HG03469 (cell line): ENCODE measurements around the gene TEX44.
"Not testable (repeated sequence)": the region's sequence is repeated elsewhere in the genome, so short reads cannot be mapped to it uniquely, and the experiment has no call there.

Source experiments
- ATAC-seq: cut with Tn5 transposase; IDR thresholded peaks from one replicate; pipeline ENCODE4 v1.9.1; 2021; ENCODE audit warnings: mild to moderate bottlenecking, moderate library complexity, moderate number of reproducible peaks; ENCODE audit not compliant: unreplicated experiment

TEX44 gene

DNA sequence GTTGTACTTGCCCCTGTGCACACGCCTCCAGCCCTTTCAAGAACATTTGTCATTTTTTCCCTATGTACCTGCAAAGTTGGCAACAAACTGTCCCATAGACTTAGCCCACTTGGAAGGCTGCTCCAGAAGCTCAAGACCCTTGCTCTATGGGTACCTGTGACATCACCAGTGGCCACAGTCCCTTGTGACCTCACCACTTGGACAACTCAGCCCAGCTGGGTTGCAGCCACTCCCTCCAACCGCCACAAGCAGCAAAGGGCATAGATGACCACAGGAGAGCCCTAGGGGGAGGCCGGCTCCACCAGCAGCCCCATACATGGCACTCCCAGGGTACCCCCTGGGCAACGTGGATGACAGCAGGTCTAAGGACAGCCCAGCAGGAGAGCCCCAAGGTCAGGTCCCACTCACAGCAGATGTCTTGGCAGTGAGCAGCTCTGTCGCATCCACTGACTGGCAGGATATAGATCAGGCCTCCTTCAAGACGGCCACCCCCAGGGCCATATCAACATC is at the start of gene TEX44:
TEX44 (plus strand) TSS at position 229 of the 510 bp plus-strand sequence; CDS start at position 317, 88 bp downstream.
- no peak for ATAC-seq

DNA sequence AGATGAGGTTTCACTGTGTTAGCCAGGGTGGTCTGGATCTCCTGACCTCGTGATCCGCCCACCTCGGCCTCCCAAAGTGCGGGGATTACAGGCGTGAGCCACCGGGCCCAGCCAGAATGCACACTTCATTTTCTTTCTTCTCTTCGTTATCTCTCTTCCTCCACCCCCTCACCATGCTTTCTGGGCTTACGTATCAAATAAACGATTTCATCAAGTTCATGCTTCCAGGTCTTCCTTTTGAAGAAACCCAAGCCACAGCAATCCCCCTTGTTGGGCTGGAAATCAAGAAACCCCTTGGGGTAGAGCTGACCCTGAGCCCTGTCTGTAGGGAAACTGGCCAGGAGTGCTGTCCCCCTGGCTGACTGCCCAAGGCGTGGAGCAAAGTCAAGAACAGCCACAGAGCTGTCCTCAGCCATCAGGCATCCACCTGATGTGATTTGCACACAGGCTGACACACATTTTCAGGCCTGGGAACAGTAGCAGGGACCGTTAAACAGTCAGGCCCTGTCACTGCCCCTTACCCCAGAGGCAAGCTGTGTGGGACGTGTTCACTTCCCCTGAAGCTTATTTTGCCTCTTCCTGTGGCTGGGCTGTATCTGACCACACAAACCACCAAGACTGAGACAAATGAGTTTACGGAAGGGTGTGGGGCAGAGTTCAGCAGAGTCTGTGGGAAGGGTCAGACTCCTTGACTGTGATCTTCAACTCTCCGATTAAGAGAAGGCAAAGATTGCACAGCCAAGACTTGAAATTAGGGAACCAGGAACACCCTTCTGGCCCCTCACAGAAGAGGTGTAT is 47.4 kb upstream of the TEX44 start:
- peak; percentile 97 for ATAC-seq

DNA sequence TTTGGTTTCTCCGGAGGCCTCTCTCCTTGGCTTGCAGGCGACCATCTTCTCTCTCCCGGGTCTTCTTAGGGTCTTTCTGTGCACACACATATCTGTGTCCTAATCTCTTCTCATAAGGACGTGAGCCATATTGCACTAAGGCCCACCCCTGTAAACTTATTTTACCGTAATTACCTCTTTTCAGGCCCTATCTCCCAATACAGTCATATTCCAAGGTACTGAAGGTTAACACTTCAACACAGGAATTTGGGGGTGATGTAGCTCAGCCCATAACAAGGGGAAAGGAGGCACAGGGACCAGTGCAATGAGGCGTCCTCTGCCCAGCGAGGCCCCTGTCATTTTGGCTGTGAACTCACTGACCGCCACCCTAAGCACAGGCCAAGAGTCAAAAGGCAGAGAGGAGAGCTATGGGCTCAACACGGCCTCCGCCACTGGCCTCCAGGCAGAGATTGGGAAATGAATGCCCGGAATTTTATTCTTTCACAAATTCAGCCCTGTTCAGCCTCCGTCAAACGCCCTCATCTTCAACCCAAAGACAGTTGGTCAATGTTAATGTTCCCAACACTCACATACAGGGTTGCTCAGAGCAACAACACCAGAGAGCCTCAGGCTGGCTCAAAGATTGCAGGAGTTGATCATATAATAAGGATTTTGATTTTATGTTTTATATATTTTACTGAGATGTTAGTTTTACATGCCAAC is 46.5 kb upstream of the TEX44 start:
- no peak for ATAC-seq

DNA sequence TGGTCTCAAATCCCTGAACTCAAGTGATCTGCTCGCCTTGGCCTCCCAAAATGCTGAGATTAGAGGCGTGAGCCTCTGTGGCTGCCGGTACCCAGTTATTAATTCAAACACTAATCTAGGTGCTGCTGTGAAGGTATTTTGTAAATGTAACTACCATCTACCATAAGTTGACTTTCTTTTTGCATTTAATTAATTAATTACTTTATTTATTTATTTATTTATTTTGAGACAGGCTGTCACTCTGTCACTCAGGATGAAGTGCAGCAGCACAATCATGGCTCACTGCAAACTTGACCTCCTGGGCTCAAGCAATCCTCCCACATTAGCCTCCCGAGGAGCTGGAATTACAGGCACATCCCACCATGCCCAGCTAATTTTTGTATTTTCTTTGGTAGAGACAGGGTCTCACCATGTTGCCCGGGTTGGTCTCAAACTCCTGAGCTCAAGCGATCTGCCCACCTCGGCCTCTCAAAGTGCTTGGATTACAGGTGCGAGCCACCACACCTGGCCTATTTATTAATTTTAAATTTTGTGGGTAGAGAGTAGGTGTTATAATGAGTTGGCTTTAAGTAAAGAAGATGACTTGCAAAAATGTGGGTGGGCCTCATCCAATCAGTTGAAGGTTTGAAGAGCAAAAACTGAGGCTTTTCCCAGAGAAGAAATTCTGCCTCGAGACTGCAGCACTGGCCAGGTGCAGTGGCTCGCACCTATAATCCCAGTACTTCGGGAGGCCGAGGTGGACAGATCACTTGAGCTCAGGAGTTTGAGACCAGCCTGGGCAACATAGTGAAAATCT is 45.2 kb upstream of the TEX44 start:
- no peak for ATAC-seq

DNA sequence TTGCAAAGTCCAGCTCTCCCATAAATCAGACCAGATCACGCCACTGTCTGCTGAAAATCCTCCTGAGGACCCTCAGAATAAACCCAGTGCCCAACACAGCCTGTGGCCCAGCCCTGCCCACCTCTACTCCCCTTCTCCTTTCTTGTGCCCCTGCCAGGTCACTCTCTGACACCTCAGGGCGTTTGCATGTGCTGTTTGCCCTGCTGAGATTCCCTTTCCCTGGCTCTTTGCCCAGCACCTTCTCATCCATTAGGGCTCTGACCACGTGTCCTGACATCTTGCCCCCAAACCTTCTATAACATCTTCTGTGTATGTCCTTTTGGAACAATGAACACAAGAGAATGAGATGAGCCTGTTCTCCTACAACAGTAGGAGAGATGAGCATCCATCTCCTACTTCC is 43.9 kb upstream of the TEX44 start:
- ATAC-seq: no peak

DNA sequence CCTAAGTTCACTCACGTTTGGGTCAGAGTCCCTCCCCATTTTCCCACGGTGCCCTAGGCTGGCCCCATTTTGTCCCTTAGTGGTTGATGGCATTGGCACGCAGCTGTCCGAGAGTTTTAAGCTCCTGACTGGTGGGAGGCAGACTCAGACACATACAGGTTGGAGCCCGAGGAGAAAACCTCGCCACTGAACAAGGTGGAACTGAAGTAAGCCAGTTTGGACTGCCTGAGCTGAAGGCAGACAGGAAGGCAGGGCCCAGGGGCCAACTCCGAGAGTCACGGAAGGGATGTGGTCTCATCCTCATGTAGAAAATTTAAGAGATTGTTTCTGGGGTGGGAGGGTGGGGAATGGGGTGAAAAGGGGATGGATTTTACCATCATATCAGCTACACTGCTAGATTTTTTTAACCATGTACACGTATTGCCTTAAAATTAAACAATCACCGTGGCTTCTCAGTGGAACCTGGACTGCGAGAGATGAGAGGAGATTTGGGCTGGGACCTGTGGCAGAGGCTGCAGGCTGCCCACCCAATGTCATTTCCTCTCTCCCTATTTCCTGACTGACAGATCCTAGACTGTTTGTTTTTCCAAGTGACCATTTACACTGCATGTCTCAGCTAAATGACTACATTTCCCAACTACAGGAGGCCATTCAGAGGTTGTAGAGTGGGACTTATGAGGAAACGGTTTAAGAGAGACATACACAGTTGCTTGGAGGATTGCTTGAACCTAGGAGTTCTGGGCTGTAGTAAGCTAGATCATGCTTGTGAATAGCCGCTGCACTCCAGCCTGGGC is 43.0 kb upstream of the TEX44 start:
- ATAC-seq: no peak

DNA sequence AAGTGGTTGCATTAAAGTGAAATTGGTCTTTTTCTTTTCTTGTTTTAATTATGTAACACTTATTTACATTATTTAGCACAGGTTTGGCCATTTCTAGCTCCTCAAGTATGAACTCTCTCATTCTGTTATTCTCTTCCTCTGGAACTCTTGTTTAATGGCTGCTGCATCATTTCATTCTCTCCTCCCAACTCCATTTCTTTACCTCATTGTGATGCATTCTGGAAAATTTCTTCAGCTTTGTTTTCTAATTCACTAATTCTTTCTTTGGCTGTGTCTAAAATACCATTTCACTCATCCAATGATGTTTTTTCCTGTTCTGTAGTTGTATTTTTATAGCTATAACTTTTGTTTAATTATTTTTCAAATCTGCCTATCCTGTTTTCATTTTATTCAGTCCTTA is 39.9 kb upstream of the TEX44 start:
- no peak for ATAC-seq

DNA sequence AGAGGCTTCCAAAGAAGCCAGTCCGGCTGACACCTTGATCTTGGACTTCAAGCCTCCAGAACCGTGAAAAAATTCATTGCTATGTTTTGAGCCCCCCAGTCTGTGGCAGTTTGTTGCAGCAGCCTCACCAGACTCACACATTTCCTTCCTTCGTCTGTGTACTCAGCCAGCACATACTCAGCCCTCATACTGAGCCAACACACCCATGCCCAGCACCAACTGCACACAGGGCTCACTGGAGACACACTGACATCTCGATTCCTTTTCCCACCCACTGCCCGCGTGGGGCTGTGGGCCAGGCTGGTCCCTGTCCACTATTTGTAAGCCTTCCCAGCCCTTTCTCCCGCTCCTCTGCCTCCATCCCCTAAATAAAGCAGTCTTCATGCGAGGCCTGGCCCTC is 38.3 kb upstream of the TEX44 start:
- no peak for ATAC-seq

DNA sequence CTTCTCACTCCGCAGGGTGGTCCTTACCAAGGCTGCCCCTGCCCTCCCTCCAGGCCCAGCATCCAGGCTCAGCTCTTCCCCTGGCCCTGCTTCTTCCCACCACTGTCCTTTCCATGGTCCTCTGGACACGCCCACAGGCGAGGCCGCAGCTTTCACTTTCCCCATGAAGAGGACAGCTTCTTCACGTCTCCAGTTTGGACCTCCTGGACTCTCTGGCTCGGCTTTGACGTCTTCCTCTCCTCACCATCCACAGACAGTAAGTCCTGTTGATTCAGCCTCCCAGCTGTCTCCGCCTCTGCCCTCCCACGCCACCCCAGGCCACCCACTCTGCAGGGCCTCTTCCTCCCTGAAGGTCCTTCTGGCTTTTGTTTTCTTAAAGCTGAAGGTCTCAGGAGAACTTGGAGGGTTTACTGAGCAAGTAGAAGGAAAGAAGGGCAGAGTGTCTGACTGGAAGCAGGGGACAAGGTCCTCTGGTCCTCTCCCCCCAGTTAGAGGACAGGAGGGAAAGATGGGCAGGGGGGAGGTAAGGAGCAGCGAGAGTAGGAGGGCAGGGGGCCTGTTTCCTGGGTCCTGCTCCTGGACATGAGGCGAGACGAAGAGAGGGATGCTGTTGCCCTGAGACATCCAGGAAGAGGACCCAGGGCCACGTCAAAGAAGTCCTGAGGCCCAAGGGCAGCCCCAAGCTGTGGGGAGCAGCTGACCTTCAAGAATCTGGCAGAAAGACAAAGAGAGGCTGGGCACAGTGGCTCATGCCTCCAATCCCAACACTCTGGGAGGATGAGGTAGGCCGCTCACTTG is 37.7 kb upstream of the TEX44 start:
- no peak for ATAC-seq

DNA sequence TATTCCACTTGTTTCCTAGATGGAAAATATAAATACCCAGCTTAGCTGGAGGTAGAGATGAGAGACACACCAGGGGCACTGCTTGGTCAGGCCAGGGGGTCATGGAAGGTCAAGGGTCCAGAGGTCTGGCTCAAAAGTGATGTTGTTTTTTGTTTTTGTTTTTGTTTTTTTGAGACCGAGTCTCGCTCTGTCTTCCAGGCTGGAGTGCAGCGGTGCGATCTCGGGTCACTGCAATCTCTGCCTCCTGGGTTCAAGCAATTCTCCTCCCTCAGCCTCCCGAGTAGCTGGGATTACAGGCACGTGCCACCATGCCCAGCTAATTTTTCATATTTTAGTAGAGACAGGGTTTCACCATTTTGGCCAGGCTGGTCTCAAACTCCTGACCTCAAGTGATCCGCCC is 36.2 kb upstream of the TEX44 start:
- ATAC-seq: not testable (repeated sequence)

DNA sequence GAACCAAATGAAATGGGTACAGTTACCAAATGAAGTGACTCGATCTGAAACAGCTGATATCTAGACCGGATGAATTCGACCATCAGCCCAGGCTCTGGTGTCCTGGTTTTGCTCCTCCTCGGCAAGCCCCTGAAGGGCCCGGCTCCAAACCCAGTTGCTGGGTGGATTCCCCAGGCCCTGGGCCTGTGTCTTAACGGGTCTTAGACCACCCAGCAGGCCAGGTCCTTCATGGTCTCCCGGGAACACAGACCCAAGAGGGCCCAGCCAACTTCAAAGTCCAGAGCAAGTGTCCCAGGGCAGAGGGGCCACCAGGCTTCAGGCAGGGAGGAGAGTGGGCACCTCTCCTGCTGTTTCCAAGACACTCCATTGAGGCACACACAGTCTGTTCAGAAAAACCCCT is 35.7 kb upstream of the TEX44 start:
- no peak for ATAC-seq

DNA sequence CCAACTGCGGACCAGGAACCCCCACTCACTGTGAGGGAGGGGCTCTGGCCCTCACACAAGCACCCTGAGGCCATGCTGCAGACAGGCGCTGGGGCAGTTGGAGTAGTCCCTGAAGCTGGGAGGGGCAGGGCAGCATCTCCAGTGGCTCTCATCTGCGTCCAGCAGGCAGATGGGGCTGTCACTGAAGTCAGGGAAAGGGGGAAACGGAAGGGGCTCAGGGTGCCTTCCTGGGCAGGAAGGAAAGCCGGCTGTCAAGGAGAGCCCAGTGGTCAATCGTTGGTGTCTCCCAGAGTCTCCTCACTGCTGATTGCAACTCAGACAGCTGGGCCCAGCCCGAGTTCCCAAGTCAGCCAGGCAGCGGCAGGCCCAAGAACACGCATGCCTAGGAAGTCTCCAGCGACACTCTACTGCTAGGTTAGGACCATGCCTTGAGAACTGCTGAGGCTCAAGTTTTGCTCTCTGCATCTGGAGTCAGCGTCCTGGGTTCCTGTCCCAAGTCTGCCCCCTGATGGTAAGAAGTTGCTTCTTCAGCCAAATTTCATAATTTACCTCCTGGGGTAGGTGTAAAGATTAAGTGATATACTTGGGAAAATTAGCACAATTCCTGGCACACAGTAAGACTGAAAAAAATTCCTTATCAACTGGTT is 35.0 kb upstream of the TEX44 start:
- peak; percentile 76 for ATAC-seq

DNA sequence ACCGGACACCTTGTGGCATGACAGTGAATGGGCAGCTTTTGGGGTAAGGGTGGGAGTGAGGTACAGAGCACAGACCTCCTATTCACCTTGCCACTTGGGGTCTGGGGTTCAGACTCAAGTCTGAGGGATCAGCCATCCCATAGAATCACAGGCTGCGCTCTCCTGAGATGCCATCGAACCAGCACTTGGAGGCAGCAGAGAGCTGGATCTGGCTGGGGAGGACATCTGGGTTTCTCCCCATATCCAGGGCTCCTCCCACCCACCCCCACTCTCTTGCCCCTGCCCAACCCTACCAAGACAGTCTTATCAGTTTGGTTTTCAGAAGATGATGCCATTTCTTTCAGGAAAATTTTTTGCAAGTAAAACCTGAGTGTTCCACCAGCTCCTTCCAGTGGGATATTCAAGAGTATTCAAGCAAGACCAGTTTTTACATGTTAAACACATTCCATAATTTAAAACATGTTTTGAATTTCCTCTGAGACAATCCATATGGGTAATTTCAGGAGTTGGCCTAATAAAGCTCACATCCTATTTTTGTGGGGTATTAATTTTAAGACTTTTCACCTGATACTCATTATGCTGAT is 29.2 kb upstream of the TEX44 start:
- ATAC-seq: no peak

DNA sequence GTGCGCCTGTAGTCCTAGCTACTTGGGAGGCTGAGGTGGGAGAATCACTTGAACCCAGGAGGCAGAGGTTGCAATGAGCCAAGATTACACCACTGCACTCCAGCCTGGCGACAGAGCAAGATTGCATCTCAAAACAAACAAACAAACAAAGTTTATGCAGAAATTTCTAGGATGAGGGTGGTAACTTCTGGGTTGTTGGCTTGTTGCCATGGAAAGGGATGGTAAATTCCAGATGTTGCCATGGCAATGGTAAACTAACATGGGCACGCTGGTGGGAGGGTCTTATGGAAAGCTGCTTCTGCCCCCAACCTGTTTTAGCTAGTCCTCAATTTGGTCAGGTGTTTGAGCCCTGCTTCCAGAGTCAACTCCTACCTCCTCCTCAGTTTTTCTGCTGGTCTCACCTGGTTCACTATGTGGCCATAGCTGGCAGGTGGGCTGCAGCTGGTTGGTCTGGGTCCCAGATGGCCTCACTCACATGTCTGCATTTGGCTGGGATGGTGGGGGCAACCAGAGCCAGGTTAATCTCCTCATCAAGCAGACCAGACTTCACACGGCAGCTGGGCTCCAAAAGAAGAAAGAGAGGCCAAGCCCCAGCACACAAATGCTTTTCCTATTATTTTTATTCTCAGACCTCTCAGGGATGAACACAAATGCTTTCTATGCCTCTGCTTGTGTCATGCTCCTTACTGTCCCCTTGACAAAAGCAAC is 26.6 kb upstream of the TEX44 start:
- ATAC-seq: no peak

DNA sequence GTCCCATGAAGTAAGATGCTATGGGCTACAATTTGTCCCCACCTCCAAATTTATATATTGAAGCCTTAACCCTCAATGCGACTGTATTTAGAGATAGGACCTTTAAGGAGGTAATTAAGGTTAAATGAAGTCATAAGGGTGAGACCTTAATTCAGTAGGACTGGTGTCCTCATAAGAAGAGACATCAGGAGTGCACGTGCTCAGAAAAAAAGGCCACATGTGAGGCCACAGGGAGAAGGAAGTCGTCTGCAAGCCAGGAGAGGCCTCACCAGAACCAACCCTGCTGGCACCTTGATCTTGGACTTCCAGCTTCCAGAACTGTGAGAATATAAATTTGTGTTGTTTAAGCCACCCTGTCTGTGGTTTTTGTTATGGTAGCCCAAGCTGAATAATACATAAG is 25.5 kb upstream of the TEX44 start:
- no peak for ATAC-seq

DNA sequence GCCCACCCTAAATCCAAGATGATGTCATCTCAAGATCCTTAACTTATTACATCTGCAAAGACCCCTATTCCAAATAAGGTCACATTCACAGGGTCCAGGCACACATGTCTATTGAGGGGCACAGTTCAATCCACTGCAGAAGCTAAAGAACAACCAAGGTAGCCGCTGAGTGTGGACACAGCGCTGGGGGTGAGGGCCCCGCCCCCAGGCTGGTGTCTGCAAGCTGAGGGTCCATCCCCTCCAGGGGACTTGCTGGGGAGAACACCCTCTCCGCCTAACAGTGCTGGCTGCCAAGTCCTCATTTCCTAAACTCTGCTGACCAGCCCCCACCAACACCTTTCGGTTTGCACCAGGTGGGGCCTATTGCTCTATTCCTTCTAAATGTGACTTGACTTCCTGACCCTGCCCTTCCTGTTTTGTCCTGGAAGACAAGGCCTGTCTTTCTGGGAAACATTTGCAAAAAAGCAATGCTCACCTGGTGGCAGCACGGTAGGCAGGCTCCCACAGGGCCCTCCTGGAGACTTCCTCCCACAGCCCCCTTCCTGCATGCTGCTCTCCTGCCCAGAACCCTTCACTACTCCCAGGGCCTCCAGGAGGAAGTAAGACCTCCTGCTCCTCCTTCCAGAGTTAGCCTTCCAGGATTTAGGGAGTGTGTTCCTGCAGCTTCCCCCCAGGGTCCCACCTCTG is 24.4 kb upstream of the TEX44 start:
- ATAC-seq: no peak

DNA sequence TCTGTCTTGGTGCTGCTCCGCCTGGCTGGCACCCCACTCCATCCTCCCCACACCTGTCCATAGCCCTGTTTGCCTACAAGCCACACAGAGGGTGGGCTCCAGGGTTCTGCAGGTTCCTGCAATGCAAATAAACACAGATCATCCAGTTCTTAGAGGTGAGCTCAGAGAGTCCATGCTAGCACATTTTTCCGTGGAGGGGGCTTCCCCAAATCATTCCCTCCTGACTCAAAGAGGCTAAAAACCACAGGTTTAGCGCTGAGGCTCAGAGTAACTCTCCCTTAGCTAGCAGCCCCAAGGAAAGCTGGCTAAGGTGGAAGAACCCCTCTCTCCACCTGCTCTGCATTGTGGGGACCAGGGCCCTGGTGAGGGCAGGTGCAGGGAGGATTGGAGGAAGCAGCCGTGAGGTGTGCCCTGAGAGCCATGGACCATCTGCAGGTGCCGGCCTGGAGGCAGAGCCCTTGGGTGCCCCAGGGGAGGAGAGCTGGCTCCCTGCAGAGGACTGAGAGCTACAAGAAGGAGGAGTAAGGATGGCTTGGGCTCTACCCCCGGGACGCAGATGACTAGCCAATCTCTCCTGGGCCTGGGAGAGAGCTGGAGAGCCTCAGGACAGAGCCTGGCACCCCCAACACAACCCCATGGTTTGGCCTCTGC is 23.8 kb upstream of the TEX44 start:
- ATAC-seq: no peak
